HG02884 (cell line): ENCODE data around the gene ARL6IP4.
"Not testable (repeated sequence)": the region's sequence is repeated elsewhere in the genome, so short reads cannot be mapped to it uniquely, and the experiment has no call there.

Source experiments
- ATAC-seq: cut with Tn5 transposase; IDR thresholded peaks from one replicate; pipeline ENCODE4 v1.9.1; 2021; ENCODE audit warnings: mild to moderate bottlenecking, moderate library complexity; ENCODE audit not compliant: unreplicated experiment

ARL6IP4 gene

GRCh38 chr12:123005081-123005626, 24.7 kb downstream of the ARL6IP4 start:
- no peak for ATAC-seq

- no peak for ATAC-seq
These were observed 26.5 kb downstream of the ARL6IP4 start for GRCh38 chr12:123006977-123007376.

GRCh38 chr12:123010110-123010509, 29.6 kb downstream of the ARL6IP4 start:
- no peak for ATAC-seq

GRCh38 chr12:123010681-123011080, 30.2 kb downstream of the ARL6IP4 start:
- ATAC-seq, result no peak

- no peak for ATAC-seq
These were observed 31.2 kb downstream of the ARL6IP4 start for GRCh38 chr12:123011701-123012100.

- ATAC-seq, result no peak
These were observed 33.0 kb downstream of the ARL6IP4 start for GRCh38 chr12:123013185-123014095.

- ATAC-seq, result not testable (repeated sequence)
These were observed 34.0 kb downstream of the ARL6IP4 start for GRCh38 chr12:123014473-123014872.

GRCh38 chr12:123017753-123018152, 37.3 kb downstream of the ARL6IP4 start:
- ATAC-seq, result no peak

GRCh38 chr12:123019841-123020138, 39.3 kb downstream of the ARL6IP4 start:
- no peak for ATAC-seq

GRCh38 chr12:123021688-123022604, 41.5 kb downstream of the ARL6IP4 start:
- ATAC-seq, result no peak

GRCh38 chr12:123022846-123023245, 42.4 kb downstream of the ARL6IP4 start:
- no peak for ATAC-seq

- ATAC-seq, result no peak
These were observed 44.4 kb downstream of the ARL6IP4 start for GRCh38 chr12:123024819-123025391.

- ATAC-seq, result no peak
These were observed 45.8 kb downstream of the ARL6IP4 start for GRCh38 chr12:123026094-123026853.

GRCh38 chr12:123027726-123028445, 47.4 kb downstream of the ARL6IP4 start:
- ATAC-seq, result no peak

- ATAC-seq, result no peak
These were observed 48.0 kb downstream of the ARL6IP4 start for GRCh38 chr12:123028475-123028874.

GRCh38 chr12:123029550-123029949, 49.1 kb downstream of the ARL6IP4 start:
- ATAC-seq, result no peak

GRCh38 chr12:123030686-123031085, 50.2 kb downstream of the ARL6IP4 start:
- ATAC-seq, result no peak

- no peak for ATAC-seq
These were observed 50.8 kb downstream of the ARL6IP4 start for GRCh38 chr12:123031171-123031845.
